HG03565 (cell line): ENCODE measurements around the gene TEX14.
"Not testable (repeated sequence)": the region's sequence is repeated elsewhere in the genome, so short reads cannot be mapped to it uniquely, and the experiment has no call there.

Experiments used
- ATAC-seq: cut with Tn5 transposase; IDR thresholded peaks from one replicate; pipeline ENCODE4 v1.9.1; 2021; ENCODE audit warnings: mild to moderate bottlenecking, moderate library complexity; ENCODE audit not compliant: unreplicated experiment

The TEX14 gene

GRCh38 chr17:58690033-58690432 lies 1.8 kb downstream of the TEX14 start:
- ATAC-seq: not testable (repeated sequence)

- ATAC-seq: no peak
Measured at GRCh38 chr17:58688521-58688920, 3.3 kb downstream of the TEX14 start.

GRCh38 chr17:58686980-58687379 lies 4.9 kb downstream of the TEX14 start:
- ATAC-seq: no peak

- ATAC-seq: not testable (repeated sequence)
Measured at GRCh38 chr17:58684462-58684861, 7.4 kb downstream of the TEX14 start.

GRCh38 chr17:58684003-58684402 lies 7.8 kb downstream of the TEX14 start:
- ATAC-seq: no peak

- no peak for ATAC-seq
Measured at GRCh38 chr17:58680038-58680369, 11.8 kb downstream of the TEX14 start.

- ATAC-seq: peak; percentile 60
Measured at GRCh38 chr17:58679263-58680037, 12.4 kb downstream of the TEX14 start.

GRCh38 chr17:58678287-58678686 lies 13.6 kb downstream of the TEX14 start:
- ATAC-seq: not testable (repeated sequence)

GRCh38 chr17:58677194-58677880 lies 14.5 kb downstream of the TEX14 start:
- no peak for ATAC-seq

- no peak for ATAC-seq
Measured at GRCh38 chr17:58671969-58672368, 19.9 kb downstream of the TEX14 start.

GRCh38 chr17:58669853-58670252 lies 22.0 kb downstream of the TEX14 start:
- ATAC-seq: no peak

- ATAC-seq: no peak
Measured at GRCh38 chr17:58668598-58668935, 23.3 kb downstream of the TEX14 start.

- ATAC-seq: no peak
Measured at GRCh38 chr17:58667934-58668597, 23.8 kb downstream of the TEX14 start.

GRCh38 chr17:58666858-58667267 lies 25.0 kb downstream of the TEX14 start:
- no peak for ATAC-seq

GRCh38 chr17:58665946-58666857 lies 25.6 kb downstream of the TEX14 start:
- ATAC-seq: no peak

GRCh38 chr17:58664302-58664701 lies 27.5 kb downstream of the TEX14 start:
- ATAC-seq: no peak

- ATAC-seq: no peak
Measured at GRCh38 chr17:58661499-58661898, 30.3 kb downstream of the TEX14 start.

GRCh38 chr17:58660621-58661020 lies 31.2 kb downstream of the TEX14 start:
- no peak for ATAC-seq

- not testable (repeated sequence) for ATAC-seq
Measured at GRCh38 chr17:58659714-58660084, 32.1 kb downstream of the TEX14 start.

GRCh38 chr17:58658804-58659713 lies 32.8 kb downstream of the TEX14 start:
- peak; percentile 70 for ATAC-seq
